Left ventricle myocardium inferior (tissue), 1 donor: Measurements from ENCODE around the gene NECAB2. TPM values are rescaled to one million over a fixed set of nuclear protein-coding genes. Genes with fewer than 3 reads are reported as not detected.

Source experiments
- DNase-seq: peaks from one replicate; pipeline ENCODE4 v3.0.0-alpha.2; 2020
- H3K27ac ChIP-seq: fragments of 200-600 bp; replicated peaks from 2 replicates; pipeline ENCODE4 v1.8.0; 2021
- H3K27me3 ChIP-seq: fragments of 200-600 bp; 2 replicates; pipeline ENCODE4 v1.8.0; 2021; ENCODE audit warnings: low read depth
- H3K36me3 ChIP-seq: fragments of 200-600 bp; 2 replicates; pipeline ENCODE4 v1.8.0; 2021
- H3K4me1 ChIP-seq: fragments of 200-600 bp; 2 replicates; pipeline ENCODE4 v1.8.0; 2021
- H3K4me3 ChIP-seq: fragments of 200-600 bp; 2 replicates; pipeline ENCODE4 v1.8.0; 2021; ENCODE audit warnings: mild to moderate bottlenecking, moderate library complexity
- H3K9me3 ChIP-seq: fragments of 200-600 bp; replicated peaks from 2 replicates; pipeline ENCODE4 v1.8.0; 2021
- intact Hi-C: fragments of 100-400 bp; cut with micrococcal nuclease; formaldehyde crosslinking; loops from one replicate; pipeline ENCODE4 v1.11.0; 2022
- total RNA-seq: library from RNA; stranded (reverse); fragmentation: NEBNext Ultra II Directional; extraction: Animal tissue kit (Norgen Biotek cat#: 25700); gene quantifications from one replicate; pipeline ENCODE4 v1.2.1, GENCODE V29; 2021
- TF ChIP-seq, protein P1 (sequence below): fragments of 200-600 bp; IDR thresholded peaks from 2 replicates; pipeline ENCODE4 v1.8.0; 2021; ENCODE audit warnings: antibody characterized with exemption, mild to moderate bottlenecking, borderline replicate concordance
- donor health status: DM: no; HTN: yes; CAD: no; lungs with severe emphysema.

The NECAB2 gene
- total RNA-seq, 1 donor from 2014 or later = 0.69 TPM

DNA sequence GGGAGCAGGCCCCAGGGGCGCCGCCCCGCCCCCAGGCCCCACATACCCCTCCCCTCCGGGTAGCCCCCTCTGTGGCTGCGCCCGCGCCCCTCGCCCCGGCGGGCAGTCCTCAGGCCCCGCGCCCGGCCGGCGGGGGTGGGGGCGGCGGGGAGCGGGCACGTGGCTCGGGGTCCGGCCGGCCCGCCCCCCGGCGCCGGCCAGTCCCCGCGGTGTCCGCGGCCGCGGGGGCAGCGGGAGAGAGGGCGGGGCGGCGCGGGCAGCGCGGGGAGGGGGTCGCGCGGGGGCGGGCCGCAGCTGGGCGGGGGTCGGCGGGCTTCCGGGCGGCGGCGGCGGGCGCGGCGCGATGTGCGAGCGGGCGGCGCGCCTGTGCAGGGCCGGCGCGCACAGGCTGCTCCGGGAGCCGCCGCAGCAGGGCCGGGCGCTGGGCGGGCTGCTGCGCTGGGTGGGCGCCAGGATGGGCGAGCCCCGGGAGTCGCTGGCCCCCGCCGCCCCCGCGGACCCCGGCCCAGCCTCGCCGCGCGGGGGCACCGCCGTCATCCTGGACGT lies 335 bp downstream of the NECAB2 start:
- intact Hi-C loops = loop anchor here (10.0 kb wide), 1 partner anchor 96 kb away; no protein-coding TSS in a partner anchor
- peaks cover 10% of the 10 kb centered on the region for H3K36me3 ChIP-seq
- no peaks in the 10 kb centered on the region for H3K9me3 ChIP-seq
- no peak for DNase-seq
- peak overlapping the region; percentile 64 for H3K4me3 ChIP-seq
- H3K27ac ChIP-seq = no peak overlapping the region
- peaks cover 16% of the 10 kb centered on the region for H3K27me3 ChIP-seq
- TF ChIP-seq, protein P1, sequence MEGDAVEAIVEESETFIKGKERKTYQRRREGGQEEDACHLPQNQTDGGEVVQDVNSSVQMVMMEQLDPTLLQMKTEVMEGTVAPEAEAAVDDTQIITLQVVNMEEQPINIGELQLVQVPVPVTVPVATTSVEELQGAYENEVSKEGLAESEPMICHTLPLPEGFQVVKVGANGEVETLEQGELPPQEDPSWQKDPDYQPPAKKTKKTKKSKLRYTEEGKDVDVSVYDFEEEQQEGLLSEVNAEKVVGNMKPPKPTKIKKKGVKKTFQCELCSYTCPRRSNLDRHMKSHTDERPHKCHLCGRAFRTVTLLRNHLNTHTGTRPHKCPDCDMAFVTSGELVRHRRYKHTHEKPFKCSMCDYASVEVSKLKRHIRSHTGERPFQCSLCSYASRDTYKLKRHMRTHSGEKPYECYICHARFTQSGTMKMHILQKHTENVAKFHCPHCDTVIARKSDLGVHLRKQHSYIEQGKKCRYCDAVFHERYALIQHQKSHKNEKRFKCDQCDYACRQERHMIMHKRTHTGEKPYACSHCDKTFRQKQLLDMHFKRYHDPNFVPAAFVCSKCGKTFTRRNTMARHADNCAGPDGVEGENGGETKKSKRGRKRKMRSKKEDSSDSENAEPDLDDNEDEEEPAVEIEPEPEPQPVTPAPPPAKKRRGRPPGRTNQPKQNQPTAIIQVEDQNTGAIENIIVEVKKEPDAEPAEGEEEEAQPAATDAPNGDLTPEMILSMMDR = no peak
- H3K4me1 ChIP-seq = peaks cover 7% of the 10 kb centered on the region

DNA sequence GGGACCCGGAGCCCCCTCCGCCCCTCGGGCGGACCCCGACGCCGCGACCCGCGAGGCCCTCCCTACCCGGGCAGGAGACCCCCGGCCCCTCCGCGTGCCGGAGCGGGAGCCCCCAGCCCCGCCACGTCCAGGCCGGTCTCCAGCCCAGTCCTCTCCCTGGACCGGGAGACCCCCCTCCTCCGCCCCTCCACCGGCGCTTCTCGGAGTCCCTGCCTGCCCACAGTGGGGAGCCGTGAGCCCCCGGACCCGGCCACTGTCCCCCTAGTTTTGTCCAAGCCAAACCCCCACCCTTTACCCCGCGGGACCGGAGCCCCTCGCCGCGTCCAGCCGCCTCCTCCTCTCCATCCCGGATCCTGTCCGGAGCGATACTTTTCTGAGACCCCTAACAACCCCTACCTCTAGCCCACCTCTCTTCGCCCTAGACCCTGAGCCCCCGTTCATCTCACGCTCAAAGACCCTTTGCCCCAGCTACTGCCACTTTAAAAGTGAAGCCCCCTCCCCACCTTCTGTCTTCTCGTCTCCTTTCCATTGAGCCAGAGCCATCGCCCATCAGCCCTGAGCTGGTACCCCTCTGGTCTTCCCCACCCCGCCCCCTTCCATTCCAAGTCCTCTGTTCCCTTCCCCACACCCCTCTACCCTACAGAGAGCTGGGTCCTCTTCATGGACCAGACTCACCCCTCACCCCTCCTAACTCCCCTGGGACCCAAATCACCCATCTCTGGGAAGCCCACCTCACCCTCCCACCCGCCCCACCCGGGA lies 1.0 kb downstream of the NECAB2 start:
- intact Hi-C loops = loop anchor here (10.0 kb wide), 1 partner anchor 96 kb away; no protein-coding TSS in a partner anchor
- H3K4me1 ChIP-seq = peaks cover 1% of the 10 kb centered on the region
- no peaks in the 10 kb centered on the region for H3K9me3 ChIP-seq
- TF ChIP-seq, protein P1 = no peak
- H3K4me3 ChIP-seq = peak overlapping the region; percentile 33
- peaks cover 16% of the 10 kb centered on the region for H3K27me3 ChIP-seq
- H3K36me3 ChIP-seq = peaks cover 10% of the 10 kb centered on the region
- H3K27ac ChIP-seq = no peak overlapping the region
- peak; percentile 9 for DNase-seq

DNA sequence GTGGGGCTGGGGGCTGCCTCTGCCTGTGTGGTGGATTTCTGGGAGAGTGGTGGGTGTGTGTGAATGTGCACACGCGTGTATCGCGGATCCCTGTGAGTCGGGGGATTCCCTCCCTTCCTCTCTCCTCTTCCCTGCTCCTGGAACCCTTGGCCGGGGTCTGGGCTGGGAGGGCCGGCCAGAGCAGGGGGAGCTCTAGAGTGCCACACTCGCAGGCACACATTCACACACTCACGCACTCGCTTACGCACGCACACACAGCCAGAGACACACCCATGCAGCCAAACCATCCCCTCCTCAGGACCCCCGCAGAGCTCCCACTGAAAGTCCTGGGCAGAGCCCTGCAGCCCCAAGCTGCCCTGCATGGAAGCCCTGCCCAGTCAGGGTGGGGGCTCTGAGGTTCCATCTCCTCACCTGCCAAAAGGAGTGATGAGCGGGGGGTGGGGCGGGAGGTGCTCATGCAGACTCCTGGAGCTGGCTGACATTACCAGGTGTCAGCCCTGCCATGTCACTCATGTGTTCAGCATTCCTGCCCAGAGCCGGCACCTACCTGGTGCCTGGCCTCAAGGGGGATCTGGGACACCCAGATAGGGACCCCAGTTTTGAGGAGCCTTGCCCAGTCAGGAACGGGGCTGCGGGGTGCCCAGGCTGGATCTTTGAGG lies 1.9 kb downstream of the NECAB2 start:
- TF ChIP-seq, protein P1 = no peak
- intact Hi-C loops = loop anchor here (10.0 kb wide), 1 partner anchor 95 kb away; no protein-coding TSS in a partner anchor
- Histone ChIP-seq H3K27ac (no peak overlapping the region), H3K4me3 (no peak overlapping the region), H3K9me3 (no peaks in the 10 kb centered on the region), H3K27me3 (peaks cover 16% of the 10 kb centered on the region), H3K36me3 (peaks cover 10% of the 10 kb centered on the region), H3K4me1 (no peaks in the 10 kb centered on the region)
- DNase-seq = peak; percentile 10

DNA sequence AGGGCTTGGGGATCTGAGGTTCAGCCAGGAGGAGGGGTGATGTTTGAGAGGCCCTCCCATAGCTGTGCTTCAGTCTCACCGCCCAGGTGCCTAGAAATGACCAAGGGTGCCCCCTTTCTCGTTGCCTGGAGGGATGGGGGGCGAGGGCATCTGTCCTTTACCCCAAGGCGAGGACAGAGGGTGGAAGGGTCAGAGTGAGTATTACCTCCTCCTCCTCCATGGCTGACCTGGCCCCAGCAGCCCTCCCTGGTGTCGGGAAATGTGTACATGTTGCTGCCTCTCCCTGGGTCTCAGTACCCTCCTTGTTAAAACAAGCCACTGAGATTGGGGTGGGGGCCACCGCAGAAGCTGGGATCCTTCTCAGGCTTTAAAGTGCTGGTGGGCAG lies 2.4 kb downstream of the NECAB2 start:
- Histone ChIP-seq H3K36me3 (peaks cover 6% of the 10 kb centered on the region), H3K9me3 (no peaks in the 10 kb centered on the region), H3K4me3 (no peak overlapping the region), H3K27me3 (peaks cover 16% of the 10 kb centered on the region), H3K4me1 (no peaks in the 10 kb centered on the region), H3K27ac (no peak overlapping the region)
- intact Hi-C loops = no loop called here
- DNase-seq = peak; percentile 3
- TF ChIP-seq, protein P1 = no peak

DNA sequence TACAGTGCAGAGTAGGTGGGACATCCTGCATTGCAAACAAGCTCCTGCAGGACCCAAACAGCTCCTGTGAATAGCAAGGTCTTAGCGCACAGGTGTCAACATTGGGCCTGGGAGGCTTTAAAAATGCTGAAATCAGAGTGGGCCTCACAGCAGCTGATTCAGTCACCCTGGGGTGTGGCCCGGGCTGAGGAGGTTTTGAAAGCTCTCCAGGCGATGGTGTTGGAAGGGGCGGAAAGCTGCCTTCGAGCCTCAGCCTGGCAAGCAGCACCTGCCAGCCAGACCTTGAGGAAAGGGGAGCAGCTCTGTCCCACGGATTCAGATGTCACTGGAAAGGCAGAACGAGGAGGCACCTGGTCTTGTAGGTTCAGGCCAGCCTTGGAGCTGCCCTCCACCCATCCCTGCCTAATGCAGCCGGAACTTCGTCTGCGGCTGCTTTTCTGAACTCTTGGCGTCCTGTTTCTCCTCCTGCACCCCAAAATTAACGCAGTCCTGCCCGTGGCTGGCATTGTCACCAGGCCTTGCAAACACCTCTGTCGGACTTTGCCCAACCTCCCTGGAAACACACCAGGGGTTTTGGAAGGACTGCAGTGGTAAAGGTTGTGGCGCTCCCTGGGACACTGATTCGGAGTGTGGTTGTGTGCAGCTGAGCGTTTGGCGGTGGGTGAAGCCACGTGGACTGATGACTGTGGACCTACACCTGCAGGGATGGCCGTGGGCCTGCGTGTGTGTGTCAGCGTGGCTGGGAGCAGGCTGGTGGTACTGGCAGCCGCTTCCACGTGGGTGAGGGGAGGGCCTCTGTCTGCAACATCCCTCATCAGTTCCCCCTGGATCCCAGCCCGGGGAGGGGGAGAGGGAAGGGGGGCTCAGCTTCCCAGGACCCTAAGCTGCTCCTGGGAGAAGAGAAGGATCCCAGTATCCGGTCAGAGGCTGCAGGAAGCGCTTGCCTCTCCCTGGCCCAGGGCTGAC lies 3.4 kb downstream of the NECAB2 start:
- no peak overlapping the region for H3K27ac ChIP-seq
- H3K27me3 ChIP-seq = peaks cover 16% of the 10 kb centered on the region
- TF ChIP-seq, protein P1 = no peak
- no peaks in the 10 kb centered on the region for H3K36me3 ChIP-seq
- intact Hi-C loops = no loop called here
- no peak overlapping the region for H3K4me3 ChIP-seq
- H3K9me3 ChIP-seq = no peaks in the 10 kb centered on the region
- H3K4me1 ChIP-seq = no peaks in the 10 kb centered on the region
- peak; percentile 5 for DNase-seq
